ENCODE measurements around the gene SLC22A7. TPM values are rescaled to one million over a fixed set of nuclear protein-coding genes. Genes with fewer than 3 reads are reported as not detected.
"Not testable (repeated sequence)": the region's sequence is repeated elsewhere in the genome, so short reads cannot be mapped to it uniquely, and the experiment has no call there.

SLC22A7 gene

GRCh38 chr6:43351951-43352350 lies 53.9 kb downstream of the SLC22A7 start:
- H3K14ac ChIP-seq (ENCODE audit: low read length in 2 of 2); H3K23ac ChIP-seq (ENCODE audit: low read length in 2 of 2); H2AFZ ChIP-seq (ENCODE audit: low read depth, low read length); H2BK15ac ChIP-seq (ENCODE audit: low read depth, poor library complexity, severe bottlenecking); H2BK120ac ChIP-seq (ENCODE audit: low read depth, low read length); H3K27me3 ChIP-seq (ENCODE audit: control insufficient read depth in 1 of 2, insufficient read depth in 1 of 2, low read length in 2 of 2); H3K4ac ChIP-seq (ENCODE audit: low read depth in 1 of 2, low read length in 2 of 2); H2BK5ac ChIP-seq (ENCODE audit: low read depth, low read length, poor library complexity, severe bottlenecking); H4K8ac ChIP-seq (ENCODE audit: low read length); H2AK5ac ChIP-seq (ENCODE audit: low read length, severe bottlenecking); H3K18ac ChIP-seq (ENCODE audit: low read depth in 1 of 2, low read length in 2 of 2); H3K27ac ChIP-seq (ENCODE audit: low read length, poor library complexity, severe bottlenecking); H2BK12ac ChIP-seq (ENCODE audit: low read length in 2 of 2); H3K4me3 ChIP-seq (ENCODE audit: insufficient read depth in 1 of 2, low read depth in 1 of 2, low read length in 2 of 2); H3K9ac ChIP-seq (ENCODE audit: low read length); DNase-seq; H3K4me1 ChIP-seq (ENCODE audit: control insufficient read depth, insufficient read depth, low read depth, low read length); H3K9me3 ChIP-seq (ENCODE audit: control insufficient read depth, low read length); H4K91ac ChIP-seq (ENCODE audit: low read length); H3K79me1 ChIP-seq (replicated peaks; ENCODE audit: low read length, poor library complexity, severe bottlenecking); H3K4me2 ChIP-seq (ENCODE audit: low read length, poor library complexity, severe bottlenecking): not testable (repeated sequence)
- WGBS = 97% methylated on average over 4 of the region's 5 CpGs
- H3K36me3 ChIP-seq (ENCODE audit: control insufficient read depth in 1 of 2, insufficient read depth in 2 of 2, low read depth in 1 of 2, low read length in 2 of 2) = peaks cover 19 to 79% of the 10 kb centered on the region in 2 experiments

Small RNAs within 50 kb of the gene (small RNA-seq; reads per million reads assigned to genes)
- gene RPL12P47 (ENCODE audit: low read depth) = not detected
